HS-5 (cell line): Measurements from ENCODE around the gene SYMPK.
"Not testable (repeated sequence)": the region's sequence is repeated elsewhere in the genome, so short reads cannot be mapped to it uniquely, and the experiment has no call there.

Source experiments
- DNase-seq: peaks from one replicate; pipeline ENCODE4 v3.0.0-alpha.2; 2012; ENCODE audit warnings: low read depth

SYMPK gene

DNA sequence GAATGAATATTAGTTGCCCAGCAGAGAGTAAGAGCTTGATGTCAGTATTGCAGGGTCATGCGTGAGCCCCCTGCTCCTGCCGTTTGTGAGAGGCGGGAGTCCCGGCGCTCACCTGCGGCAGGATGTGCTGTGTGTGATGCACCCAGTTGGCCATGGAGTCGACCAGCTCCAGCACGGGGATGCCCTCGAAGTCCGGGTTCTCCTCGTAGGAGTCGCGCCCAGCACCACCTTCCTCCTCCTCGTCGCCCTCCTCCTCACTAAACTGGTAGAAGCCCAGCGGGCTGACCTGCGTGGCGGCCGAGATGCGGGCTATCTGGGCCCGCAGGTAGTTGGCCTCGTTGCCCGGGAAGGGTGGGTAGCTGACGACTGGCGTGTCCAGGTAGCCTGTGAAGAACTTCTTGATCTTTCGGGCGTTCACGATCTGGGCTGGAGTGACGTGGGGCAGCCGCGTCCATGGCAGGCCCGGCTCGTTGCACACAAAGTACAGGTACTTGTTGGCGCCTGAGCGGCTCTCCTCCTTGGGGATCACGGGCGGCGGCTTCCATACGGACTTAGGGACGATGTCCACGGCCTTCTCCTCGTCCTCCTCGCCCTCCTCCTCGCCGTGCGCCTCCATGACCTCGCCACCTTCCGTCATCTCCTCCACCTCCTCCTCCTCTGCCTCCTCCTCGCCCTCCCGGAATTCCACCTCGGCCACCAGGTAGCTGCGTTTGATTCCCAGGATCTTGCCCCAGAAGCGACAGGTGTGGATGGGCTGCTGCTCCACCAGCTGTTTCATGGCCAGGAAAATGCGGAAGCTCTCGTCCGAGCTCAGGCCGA lies 58.6 kb downstream of the SYMPK start:
- no peak for DNase-seq

DNA sequence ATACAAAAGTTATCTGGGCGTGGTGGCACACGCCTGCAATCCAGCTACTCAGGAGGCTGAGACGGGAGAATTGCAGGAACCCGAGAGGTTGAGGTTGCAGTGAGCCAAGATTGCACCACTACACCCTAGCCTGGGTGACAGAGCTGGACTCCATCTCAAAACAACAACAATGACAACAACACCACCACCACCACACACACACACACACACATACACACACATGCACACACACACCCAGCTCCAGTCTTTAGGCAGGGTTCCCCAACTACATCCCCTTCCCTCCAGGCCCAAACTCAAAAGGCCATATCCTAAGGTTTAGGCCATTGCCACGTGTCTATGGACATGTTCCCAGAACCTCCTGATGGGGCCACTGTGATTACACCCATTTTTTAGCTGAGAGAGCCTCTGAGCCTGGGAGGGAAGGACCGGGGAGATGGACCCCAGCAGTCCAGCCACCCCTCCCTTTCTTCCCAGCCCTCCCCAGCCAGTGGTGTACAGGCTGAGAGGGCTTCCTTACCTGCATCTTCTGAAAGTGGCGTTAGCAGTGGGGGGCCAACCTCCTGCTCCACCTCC lies 61.3 kb downstream of the SYMPK start:
- no peak for DNase-seq

DNA sequence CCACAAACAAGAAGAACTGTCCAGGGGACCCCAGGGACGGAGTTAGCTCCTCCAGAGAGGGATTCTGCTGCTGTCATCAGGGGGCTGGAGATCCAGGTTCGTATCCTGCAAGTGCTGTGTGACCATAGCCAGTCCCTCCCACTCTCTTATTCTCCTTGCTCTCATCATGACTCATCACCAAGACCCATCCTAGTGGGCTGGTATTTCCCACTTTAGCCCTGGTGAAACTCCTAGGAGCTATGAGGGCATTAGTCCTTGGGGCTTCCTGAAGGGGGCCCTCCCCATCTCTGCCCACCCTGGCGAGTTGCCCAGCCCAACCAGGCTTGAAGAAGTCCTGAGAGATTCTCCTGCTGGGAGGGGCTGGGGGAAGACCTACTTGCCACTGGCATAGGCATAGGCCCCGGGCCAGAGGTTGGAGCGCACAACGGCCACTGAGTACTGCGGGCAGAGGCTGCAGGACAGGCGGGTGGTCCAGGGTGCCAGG lies 62.8 kb downstream of the SYMPK start:
- no peak for DNase-seq

DNA sequence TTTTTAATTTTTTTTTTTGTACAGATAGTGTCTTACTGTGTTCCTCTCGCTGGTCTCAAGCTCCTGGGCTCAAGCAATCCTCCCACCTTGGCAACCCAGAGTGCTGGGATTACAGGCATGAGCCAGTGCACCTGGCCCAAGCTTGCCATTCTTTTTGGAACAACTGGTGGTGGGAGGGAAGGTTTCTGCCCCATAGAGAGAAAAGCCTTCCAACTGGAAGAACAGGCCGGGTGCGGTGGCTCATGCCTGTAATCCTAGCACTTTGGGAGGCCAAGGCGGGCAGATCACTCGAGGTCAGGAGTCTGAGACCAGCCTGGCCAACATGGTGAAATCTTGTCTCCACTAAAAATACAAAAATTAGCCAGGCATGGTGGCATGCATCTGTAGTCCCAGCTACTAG lies 63.4 kb downstream of the SYMPK start:
- not testable (repeated sequence) for DNase-seq

DNA sequence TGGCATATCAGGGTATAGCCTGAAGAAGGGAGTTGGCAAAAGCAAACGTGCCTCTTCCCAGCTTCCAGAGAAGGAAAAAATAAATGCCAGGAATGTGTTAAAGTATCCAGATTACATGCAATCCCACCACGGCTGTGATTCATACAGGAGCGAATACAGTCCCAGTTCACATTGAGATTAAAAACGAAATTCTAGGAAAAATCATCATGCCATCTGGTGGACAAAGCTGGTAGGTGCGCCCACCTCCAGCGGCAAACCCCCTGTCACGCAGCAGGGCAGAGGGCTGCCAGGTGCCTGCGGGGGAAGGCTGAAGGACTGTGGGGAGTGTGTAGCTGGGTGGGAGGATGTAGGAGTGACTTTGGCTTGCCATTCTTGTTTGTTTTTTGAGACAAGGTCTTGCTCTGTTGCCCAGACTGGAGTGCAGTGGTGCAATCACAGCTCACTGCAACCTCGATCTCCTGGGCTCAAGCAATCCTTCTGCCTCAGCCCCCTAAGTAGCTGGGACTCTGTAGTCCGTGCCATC lies 63.9 kb downstream of the SYMPK start:
- DNase-seq, result peak; percentile 71

DNA sequence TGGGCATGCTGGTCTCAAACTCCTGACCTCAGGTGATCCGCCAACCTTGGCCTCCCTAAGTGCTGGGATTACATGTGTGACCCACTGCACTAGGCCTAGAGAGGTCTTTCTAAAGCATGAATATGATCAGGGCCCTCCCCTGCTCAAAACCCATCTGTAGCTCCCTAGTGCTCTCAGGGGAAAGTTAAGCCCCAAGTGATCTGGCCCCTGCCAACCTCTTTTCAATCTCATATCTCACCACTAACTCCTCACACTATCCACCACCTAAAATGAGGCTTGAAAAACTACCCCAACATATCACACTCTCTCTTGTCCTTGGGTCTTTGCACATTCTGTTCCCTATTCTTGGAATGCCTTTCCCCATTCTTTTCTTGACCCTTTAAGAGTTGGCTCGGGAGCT lies 68.3 kb downstream of the SYMPK start:
- DNase-seq, result no peak

DNA sequence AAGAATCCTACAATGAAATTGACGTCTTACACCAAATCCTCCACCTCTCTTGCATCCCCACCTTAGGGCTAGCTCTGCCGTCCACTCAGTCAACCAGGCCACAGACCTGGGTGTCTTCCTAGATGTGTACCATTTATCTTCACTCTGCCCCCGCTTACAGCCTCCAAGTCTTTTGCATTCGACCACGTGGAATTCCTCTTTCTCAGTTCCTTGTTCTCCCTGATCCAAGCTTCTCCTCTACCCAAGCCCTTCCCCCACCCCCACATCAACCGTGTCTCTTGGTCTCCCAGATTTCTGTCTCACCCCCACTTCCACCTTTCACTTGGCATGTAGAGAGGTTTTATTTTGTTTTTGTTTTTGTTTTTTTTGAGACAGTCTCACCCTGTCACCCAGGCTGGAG lies 69.1 kb downstream of the SYMPK start:
- DNase-seq, result no peak

DNA sequence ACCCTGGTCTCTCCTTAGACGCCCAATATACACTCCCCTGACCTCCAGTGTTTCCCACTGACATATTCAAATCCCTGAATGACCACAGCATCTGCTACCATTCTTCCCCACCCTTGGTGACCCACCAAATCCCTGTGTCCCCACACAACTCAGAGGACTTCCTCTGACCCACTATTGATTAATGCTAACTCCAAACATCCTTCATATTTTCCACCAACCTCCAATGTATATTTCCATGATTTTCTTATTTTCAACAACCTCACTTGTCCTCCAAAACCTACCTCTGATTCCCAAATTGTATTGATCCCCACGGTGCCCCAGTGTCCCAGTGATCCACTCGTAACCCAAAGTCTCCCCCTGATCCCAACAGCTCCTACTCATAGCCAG lies 69.8 kb downstream of the SYMPK start:
- no peak for DNase-seq

DNA sequence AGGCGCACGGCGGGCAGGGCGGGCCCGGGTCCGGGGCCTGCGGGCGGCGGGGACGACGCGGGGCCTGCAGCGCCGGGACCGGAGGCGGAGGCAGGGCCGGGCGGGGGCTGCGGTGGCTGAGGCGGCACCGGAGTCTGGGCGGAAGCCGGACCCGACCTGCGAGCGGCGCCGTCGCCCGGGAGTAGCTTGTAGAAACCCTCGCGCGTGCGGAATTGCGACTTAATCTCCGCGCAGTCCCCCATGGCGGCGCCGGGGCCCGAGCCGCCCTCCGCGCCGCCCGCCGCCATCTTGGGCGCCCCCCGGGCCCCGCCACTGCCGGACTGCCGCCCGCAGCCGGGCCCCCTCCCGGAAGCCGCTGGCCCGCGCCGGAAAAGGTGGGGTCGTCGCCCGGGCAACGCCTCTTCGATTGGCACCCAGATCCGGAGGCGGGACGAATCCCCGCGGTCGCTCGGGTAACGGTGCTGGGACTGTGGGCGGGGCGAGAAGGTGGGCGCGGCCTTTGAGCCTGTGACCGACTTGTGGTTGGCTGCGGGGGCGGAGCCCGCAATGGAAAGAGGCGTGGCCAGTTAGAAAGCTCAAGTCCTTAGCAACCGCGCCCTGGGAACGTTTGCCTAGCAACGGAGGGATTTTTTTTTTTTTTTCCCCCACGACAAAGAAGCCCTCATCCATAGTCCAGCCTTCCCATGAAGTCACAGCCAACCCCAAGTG lies 70.3 kb downstream of the SYMPK start, which contains the start of gene DMWD:
DMWD (minus strand) TSS at position 376 of the 708 bp plus-strand sequence; CDS start at position 287, 89 bp downstream.
- peak; percentile 91 for DNase-seq

DNA sequence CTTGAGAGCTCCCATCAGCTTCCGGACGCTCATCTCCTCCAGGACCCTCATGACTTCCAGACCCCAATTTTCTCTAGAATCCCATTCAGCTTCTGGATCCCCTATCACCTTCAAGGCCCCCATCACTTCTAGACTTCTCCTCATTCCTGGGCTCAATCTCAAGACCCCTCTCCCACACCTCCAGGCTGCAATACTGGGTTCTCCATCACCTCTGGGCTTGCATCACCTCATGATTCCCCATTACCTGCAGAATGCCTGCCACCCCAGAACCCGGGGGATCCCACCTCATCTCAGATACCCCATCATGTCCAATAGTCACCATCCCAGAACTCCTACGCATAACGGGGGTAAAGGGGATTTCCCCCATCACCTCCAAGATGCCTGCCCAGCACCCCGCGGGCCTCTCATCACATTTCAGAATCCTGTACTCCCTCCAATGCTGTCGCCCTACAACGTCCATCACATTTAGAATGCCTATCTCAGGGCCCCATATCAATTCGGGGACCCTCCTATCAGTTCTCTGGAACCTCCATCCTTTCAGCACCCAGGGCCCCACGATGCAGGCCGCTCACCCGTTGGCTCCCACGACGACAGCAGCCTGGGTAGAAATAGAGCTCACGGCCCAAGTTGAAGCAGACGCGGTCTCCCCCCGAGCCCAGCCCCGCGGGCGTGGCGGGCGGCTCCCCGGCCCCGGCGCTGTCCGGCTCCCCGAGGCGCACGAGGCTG lies 71.0 kb downstream of the SYMPK start:
- DNase-seq, result no peak

DNA sequence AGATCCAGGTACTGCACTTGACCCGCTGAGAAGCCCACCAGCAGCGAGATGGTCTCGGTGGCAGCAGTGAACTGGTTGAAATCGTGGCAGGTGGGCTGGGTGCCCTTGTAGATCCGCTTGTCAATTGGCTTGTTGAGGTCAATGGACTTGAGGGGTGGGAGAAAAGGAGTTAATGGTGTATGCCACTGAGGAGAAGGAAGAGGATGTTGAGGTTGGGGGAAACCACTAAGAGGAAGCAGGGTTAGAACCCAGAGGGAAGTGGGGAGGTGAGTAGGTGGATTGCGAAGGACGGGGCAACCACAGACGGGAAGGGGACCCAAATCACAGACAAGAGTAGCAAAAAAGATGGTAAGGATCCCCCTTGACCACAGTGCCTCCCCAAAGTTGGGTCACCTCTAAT lies 72.0 kb downstream of the SYMPK start:
- no peak for DNase-seq

DNA sequence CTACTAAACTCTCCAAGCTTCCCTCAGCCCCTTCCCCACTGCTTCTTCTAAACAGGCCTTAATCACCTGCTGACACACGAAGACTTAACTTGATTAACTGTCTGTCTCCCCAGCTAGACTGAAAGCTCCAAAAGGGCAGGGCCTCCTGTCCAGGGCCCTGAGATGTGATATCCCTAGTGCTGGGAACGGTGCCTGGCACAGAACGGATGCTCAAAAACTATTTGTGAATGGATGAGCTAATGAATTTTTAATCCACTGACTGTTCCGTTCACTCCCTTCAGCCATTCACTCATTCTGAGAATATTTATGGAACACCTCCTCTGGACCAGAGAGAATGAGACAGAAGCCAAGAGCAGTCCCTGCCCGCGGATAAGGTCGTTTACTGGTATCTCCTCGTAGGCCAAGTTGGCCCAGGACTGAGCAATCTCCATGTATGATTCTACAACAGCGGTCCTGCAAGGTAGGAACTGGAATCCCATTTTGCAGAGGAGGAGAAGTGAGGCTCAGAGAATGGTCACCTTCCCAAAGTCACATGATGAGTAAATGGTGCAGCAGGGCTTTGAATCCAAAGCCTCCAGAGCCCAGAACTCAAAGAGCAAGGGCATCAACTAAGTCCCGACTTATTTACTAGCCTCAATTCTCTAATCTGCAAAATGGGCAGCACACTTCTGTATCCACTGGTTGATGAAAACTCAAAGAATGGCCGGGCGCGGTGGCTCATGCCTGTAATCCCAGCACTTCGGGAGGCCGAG lies 73.7 kb downstream of the SYMPK start:
- DNase-seq, result no peak

DNA sequence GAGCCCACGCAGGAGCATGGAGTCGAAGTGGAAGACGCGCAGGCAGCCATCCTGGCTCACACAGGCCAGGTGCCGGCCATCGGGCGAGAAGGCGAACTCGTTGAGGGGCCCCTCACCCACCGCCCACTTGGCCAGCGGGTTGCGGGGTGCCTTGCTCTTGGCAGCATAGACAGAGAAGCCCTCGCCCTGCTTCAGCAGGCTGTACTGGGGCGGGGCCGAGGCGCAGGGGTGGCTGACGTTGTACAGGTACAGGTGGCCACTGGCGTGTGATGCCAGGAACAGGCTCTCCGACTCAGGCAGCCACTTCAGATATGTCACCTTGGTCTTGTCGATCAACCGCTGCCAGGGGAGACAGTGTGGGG lies 76.4 kb downstream of the SYMPK start:
- DNase-seq, result no peak

DNA sequence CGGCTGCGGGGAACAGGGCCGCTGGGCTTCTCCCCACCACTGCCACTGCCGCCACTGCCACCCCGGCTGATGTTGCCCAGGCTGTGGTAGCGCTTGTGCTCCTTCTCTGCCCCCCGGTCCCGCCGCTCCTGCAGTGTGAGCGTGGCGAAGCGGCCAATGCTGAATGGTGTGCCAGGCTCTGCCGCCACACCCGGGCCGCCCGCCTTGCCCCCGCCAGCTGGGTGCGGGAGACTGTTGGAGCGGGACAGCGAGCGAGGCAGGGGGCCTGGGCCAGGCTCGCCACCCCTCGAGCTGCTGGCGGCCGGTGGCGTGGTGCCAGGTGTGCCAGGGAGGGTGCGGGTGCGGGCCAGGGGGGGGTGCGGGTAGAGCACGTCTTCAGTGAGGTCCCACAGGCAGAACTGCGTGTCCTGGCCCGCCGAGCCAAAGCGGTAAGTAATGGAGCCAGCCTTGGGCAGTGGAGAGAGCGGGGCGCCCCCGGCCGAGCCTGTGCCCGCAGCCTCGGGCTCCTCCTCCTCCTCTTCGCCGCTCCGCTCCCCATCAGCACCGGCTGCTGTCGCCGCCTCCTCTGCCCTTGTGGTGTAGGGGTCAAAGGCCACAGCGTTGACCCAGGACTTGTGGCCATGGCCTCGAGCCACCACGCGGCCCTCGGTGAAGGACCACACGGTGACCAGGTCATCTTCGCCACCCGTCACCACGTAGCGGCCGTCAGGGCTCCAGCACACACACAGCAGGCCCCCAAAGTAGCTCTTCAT lies 77.0 kb downstream of the SYMPK start:
- no peak for DNase-seq

DNA sequence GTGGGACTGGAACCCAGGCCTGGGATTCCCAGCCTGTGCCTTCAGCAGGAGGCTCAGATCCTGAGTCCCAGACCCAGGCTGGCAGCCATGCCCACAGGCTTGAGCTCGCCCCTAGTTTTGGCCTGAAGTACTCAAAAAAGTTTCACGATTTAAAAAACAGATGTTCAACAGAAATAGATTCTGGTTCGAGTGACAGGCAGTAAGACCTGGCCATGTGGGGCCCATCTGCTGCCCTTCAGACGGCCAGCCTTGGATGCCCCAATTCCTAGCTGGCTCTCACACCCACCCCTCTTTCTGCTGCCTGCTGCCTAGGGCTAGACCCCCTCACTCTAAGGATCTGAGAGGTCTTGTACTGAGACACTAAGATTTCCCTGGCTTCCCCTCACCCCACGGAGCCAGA lies 77.8 kb downstream of the SYMPK start:
- no peak for DNase-seq

DNA sequence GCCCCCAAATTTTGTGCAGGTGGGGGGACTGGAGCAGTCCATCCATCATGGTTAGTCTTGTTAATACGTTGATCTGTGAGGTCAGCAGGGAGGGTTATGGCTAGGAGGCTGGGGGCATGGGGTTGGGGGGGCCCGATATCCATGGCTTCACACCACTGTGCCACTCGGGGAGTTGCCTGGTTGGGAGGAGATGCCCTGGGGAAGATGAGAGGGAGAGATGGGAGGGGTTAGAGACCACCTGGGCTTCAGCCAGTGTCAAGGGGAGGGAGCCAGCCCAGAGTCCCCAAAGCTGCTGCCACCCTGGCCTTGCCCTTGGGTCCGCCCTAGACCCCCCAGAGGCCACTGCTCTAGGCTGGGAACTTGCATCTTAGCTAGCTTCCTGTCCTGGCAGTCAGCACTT lies 78.9 kb downstream of the SYMPK start:
- DNase-seq, result no peak

DNA sequence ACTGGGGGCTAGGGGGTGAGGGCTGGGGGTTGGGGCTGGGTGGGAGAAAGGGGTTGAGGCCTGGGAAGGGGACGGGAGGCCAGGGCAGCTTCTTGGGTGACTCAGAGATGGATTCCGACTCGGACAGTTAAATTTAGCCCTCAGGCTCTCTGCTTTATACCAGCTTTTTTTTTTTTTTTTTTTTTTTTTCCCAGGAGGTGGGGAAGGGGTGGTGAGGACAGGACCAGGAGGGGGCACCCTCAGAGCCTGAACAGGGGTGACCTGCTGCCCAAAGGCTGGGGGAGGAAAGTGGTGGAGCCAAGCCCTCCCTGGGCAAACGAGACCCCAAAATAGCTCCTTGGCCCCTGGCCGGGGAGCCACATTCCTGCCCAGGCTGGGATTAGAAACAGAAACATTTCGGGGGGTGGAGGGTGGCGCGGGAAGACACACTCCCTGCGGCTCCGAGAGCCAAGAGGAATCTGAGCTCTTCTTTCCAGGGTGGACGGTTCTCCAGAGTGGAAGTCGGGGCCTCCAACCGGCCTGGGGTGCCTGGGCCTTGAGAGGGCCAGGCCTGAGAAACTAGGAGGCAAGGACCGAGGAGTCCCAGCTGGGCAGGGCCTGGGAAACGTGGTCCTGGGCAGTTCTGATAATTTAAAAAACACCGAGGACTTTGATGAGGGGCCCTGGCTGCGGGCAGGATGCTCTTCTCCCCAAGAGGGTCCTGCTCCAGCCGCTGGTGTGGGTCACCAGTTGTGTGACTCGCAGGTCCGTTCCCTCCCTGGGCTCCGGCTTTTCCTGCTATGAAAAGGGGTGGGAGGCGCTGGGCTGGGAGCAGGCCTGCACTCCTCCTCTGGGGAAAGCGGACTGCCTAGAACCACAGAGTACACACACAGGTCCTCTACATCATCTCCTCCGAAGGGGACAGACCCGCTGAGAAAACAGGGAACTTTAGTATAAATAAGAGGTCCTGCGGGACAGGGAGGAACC lies 79.8 kb downstream of the SYMPK start:
- DNase-seq, result no peak

DNA sequence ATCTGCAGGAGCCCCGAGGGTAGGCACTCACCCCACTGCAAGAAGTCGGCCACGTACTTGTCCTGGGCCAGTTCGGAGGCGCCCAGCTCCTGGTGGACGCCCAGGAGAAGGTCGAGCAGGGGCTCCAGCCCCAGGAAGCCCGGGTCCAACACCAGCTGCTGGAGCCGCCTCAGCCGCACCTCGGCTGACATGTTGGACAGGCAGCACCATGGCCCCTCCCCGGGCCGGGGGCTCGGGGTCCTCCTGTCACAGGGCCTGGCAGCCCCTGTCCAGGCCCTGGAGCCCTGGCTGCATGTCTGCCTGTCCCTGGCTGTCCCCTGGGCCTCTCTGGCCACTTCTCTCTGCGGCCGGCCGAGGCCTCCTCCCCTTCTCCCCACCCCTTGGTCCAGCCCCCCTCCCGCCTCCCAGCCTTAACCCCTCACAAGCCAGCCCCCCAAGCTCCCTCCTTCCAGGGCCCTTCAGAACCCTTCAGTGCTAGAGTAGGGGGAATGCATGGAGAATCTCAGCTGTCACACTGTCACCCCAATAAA lies 80.7 kb downstream of the SYMPK start, which contains the start of gene DMPK:
DMPK (minus strand) TSS at position 329 of the 530 bp plus-strand sequence; CDS start at position 191, 138 bp downstream.
- DNase-seq, result no peak
